ENCODE data around the gene ABHD1.
A peak's percentile ranks its signal among the peaks of the same experiment; 100 is the strongest.
"Not testable (repeated sequence)": the region's sequence is repeated elsewhere in the genome, so short reads cannot be mapped to it uniquely, and the experiment has no call there.

Gene ABHD1

GRCh38 chr2:27123302-27124150, at the start of gene ABHD1:
Gene ABHD1, plus strand, starts transcription at chr2:27123815. Its CDS starts 134 bp downstream, at chr2:27123949.
- DNase-seq = no peak

- DNase-seq = no peak
Measured at GRCh38 chr2:27074738-27075565, 48.7 kb upstream of the ABHD1 start.

- not testable (repeated sequence) for DNase-seq
Measured at GRCh38 chr2:27075566-27075871, 48.1 kb upstream of the ABHD1 start.

GRCh38 chr2:27076323-27076722, 47.3 kb upstream of the ABHD1 start:
- no peak for DNase-seq

GRCh38 chr2:27077231-27077630, 46.4 kb upstream of the ABHD1 start:
- no peak for DNase-seq

- peak; percentile 32 for DNase-seq
Measured at GRCh38 chr2:27078267-27079194, 45.1 kb upstream of the ABHD1 start, which contains the start of gene EMILIN1. Gene EMILIN1, plus strand, starts transcription at chr2:27078615. Its CDS starts 451 bp downstream, at chr2:27079066.

GRCh38 chr2:27079233-27080139, 44.1 kb upstream of the ABHD1 start:
- no peak for DNase-seq

GRCh38 chr2:27080140-27080469, 43.5 kb upstream of the ABHD1 start:
- DNase-seq = no peak

GRCh38 chr2:27080603-27080936, 43.0 kb upstream of the ABHD1 start:
- DNase-seq = no peak

GRCh38 chr2:27081984-27082772, 41.4 kb upstream of the ABHD1 start:
- DNase-seq = no peak

- no peak for DNase-seq
Measured at GRCh38 chr2:27082773-27083409, 40.7 kb upstream of the ABHD1 start.

GRCh38 chr2:27083410-27084296, 40.0 kb upstream of the ABHD1 start:
- DNase-seq = no peak

GRCh38 chr2:27084297-27085061, 39.1 kb upstream of the ABHD1 start:
- no peak for DNase-seq

GRCh38 chr2:27085062-27085672, 38.4 kb upstream of the ABHD1 start:
- no peak for DNase-seq

- DNase-seq = no peak
Measured at GRCh38 chr2:27085673-27086089, 37.9 kb upstream of the ABHD1 start.

GRCh38 chr2:27086090-27086723, 37.4 kb upstream of the ABHD1 start:
- peak; percentile 86 for DNase-seq

GRCh38 chr2:27086724-27087593, 36.7 kb upstream of the ABHD1 start, which contains the start of gene KHK:
Gene KHK, plus strand, starts transcription at chr2:27086772. Its CDS starts 488 bp downstream, at chr2:27087260.
- DNase-seq = no peak
